ENCODE measurements around the gene TYW1B. TPM values are rescaled to one million over a fixed set of nuclear protein-coding genes. Genes with fewer than 3 reads are reported as not detected.
A peak's percentile ranks its signal among the peaks of the same experiment; 100 is the strongest.
"Not testable (repeated sequence)": the region's sequence is repeated elsewhere in the genome, so short reads cannot be mapped to it uniquely, and the experiment has no call there.

Gene TYW1B
- total and polyA plus RNA-seq, 2 donors (not counting 1 experiment from before 2014, with no cell fraction given) = 4.7 to 6.1 TPM

- not testable (repeated sequence) for H3K9me3 ChIP-seq (ENCODE audit: control insufficient read depth, insufficient read depth, low read depth, low read length); H3K36me3 ChIP-seq (ENCODE audit: control insufficient read depth, insufficient read depth, low read length); H3K4me2 ChIP-seq (ENCODE audit: extremely low read depth, insufficient read depth, low read length); H2AFZ ChIP-seq (ENCODE audit: low read length); H4K20me1 ChIP-seq (ENCODE audit: control insufficient read depth, extremely low read depth, insufficient read depth, low read length); H3K27me3 ChIP-seq (ENCODE audit: control insufficient read depth, insufficient read depth, low read length); H3K4me1 ChIP-seq (ENCODE audit: control insufficient read depth, extremely low read depth, insufficient read depth, low read length)
- Histone ChIP-seq H3K9ac (ENCODE audit: insufficient read depth, low read length) (peak overlapping the region; percentile 80), H3K27ac (ENCODE audit: insufficient read depth, low read length) (peak overlapping the region; percentile 87), H3K79me2 (ENCODE audit: control insufficient read depth, insufficient read depth, low read length) (peaks cover 19% of the 10 kb centered on the region), H3K4me3 (replicated peaks in 1 of 4; ENCODE audit: control extremely low read depth in 1 of 4, insufficient read depth in 1 of 4, low read depth in 3 of 4, low read length in 4 of 4) (peak overlapping the region; percentile 30 to 69 (median 54))
- TF ChIP-seq, protein P1, sequence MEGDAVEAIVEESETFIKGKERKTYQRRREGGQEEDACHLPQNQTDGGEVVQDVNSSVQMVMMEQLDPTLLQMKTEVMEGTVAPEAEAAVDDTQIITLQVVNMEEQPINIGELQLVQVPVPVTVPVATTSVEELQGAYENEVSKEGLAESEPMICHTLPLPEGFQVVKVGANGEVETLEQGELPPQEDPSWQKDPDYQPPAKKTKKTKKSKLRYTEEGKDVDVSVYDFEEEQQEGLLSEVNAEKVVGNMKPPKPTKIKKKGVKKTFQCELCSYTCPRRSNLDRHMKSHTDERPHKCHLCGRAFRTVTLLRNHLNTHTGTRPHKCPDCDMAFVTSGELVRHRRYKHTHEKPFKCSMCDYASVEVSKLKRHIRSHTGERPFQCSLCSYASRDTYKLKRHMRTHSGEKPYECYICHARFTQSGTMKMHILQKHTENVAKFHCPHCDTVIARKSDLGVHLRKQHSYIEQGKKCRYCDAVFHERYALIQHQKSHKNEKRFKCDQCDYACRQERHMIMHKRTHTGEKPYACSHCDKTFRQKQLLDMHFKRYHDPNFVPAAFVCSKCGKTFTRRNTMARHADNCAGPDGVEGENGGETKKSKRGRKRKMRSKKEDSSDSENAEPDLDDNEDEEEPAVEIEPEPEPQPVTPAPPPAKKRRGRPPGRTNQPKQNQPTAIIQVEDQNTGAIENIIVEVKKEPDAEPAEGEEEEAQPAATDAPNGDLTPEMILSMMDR (conservative IDR thresholded peaks at IDR 0.05 in 1 of 2, IDR thresholded peaks at IDR 0.05 in 1 of 2; ENCODE audit: low read depth in 1 of 2, low read length in 2 of 2) = peak; percentile 26 to 47
- DNase-seq (ENCODE audit: low read depth in 2 of 2) = peak; percentile 83 to 90
Measured at GRCh38 chr7:72829687-72830354, 1.8 kb upstream of the TYW1B start.

GRCh38 chr7:72829291-72829686, 1.3 kb upstream of the TYW1B start:
- not testable (repeated sequence) for H3K4me2 ChIP-seq (ENCODE audit: extremely low read depth, insufficient read depth, low read length); H3K4me1 ChIP-seq (ENCODE audit: control insufficient read depth, extremely low read depth, insufficient read depth, low read length); H3K9me3 ChIP-seq (ENCODE audit: control insufficient read depth, insufficient read depth, low read depth, low read length); H3K27me3 ChIP-seq (ENCODE audit: control insufficient read depth, insufficient read depth, low read length); H3K36me3 ChIP-seq (ENCODE audit: control insufficient read depth, insufficient read depth, low read length); H4K20me1 ChIP-seq (ENCODE audit: control insufficient read depth, extremely low read depth, insufficient read depth, low read length); H2AFZ ChIP-seq (ENCODE audit: low read length)
- Histone ChIP-seq H3K4me3 (replicated peaks in 1 of 4; ENCODE audit: control extremely low read depth in 1 of 4, insufficient read depth in 1 of 4, low read depth in 3 of 4, low read length in 4 of 4) (peak overlapping the region; percentile 30 to 69 (median 54)), H3K79me2 (ENCODE audit: control insufficient read depth, insufficient read depth, low read length) (peaks cover 19% of the 10 kb centered on the region), H3K27ac (ENCODE audit: insufficient read depth, low read length) (peak overlapping the region; percentile 87), H3K9ac (ENCODE audit: insufficient read depth, low read length) (peak overlapping the region; percentile 80)
- DNase-seq (ENCODE audit: low read depth in 2 of 2) = peak; percentile 96 to 99

GRCh38 chr7:72823765-72824732, 4.0 kb downstream of the TYW1B start:
- H3K9me3 ChIP-seq (ENCODE audit: control insufficient read depth, insufficient read depth, low read depth, low read length) = not testable (repeated sequence)

GRCh38 chr7:72822497-72822896, 5.5 kb downstream of the TYW1B start:
- not testable (repeated sequence) for H3K36me3 ChIP-seq (ENCODE audit: control insufficient read depth, insufficient read depth, low read length); H3K4me3 ChIP-seq (replicated peaks in 1 of 4; ENCODE audit: control extremely low read depth in 1 of 4, insufficient read depth in 1 of 4, low read depth in 3 of 4, low read length in 4 of 4); H3K27me3 ChIP-seq (ENCODE audit: control insufficient read depth, insufficient read depth, low read length); H2AFZ ChIP-seq (ENCODE audit: low read length); DNase-seq (ENCODE audit: low read depth in 2 of 2); H3K4me2 ChIP-seq (ENCODE audit: extremely low read depth, insufficient read depth, low read length); H3K9ac ChIP-seq (ENCODE audit: insufficient read depth, low read length); H4K20me1 ChIP-seq (ENCODE audit: control insufficient read depth, extremely low read depth, insufficient read depth, low read length); H3K79me2 ChIP-seq (ENCODE audit: control insufficient read depth, insufficient read depth, low read length); H3K27ac ChIP-seq (ENCODE audit: insufficient read depth, low read length); H3K4me1 ChIP-seq (ENCODE audit: control insufficient read depth, extremely low read depth, insufficient read depth, low read length); H3K9me3 ChIP-seq (ENCODE audit: control insufficient read depth, insufficient read depth, low read depth, low read length)

More at GRCh38 chr7:72823765-72824732, 4.0 kb downstream of the TYW1B start:
- DNase-seq (ENCODE audit: low read depth in 2 of 2) = peak; percentile 33 to 70
- not testable (repeated sequence) for H2AFZ ChIP-seq (ENCODE audit: low read length); H4K20me1 ChIP-seq (ENCODE audit: control insufficient read depth, extremely low read depth, insufficient read depth, low read length); H3K79me2 ChIP-seq (ENCODE audit: control insufficient read depth, insufficient read depth, low read length); H3K36me3 ChIP-seq (ENCODE audit: control insufficient read depth, insufficient read depth, low read length); H3K4me2 ChIP-seq (ENCODE audit: extremely low read depth, insufficient read depth, low read length); H3K4me1 ChIP-seq (ENCODE audit: control insufficient read depth, extremely low read depth, insufficient read depth, low read length); H3K27ac ChIP-seq (ENCODE audit: insufficient read depth, low read length); H3K4me3 ChIP-seq (replicated peaks in 1 of 4; ENCODE audit: control extremely low read depth in 1 of 4, insufficient read depth in 1 of 4, low read depth in 3 of 4, low read length in 4 of 4); H3K9ac ChIP-seq (ENCODE audit: insufficient read depth, low read length); H3K27me3 ChIP-seq (ENCODE audit: control insufficient read depth, insufficient read depth, low read length)
- TF ChIP-seq, protein P1 (conservative IDR thresholded peaks at IDR 0.05 in 1 of 2, IDR thresholded peaks at IDR 0.05 in 1 of 2; ENCODE audit: low read depth in 1 of 2, low read length in 2 of 2) = peak in 1 of 2 donors; percentile 13

GRCh38 chr7:72818663-72819361, 9.2 kb downstream of the TYW1B start:
- not testable (repeated sequence) for H3K79me2 ChIP-seq (ENCODE audit: control insufficient read depth, insufficient read depth, low read length); H3K4me1 ChIP-seq (ENCODE audit: control insufficient read depth, extremely low read depth, insufficient read depth, low read length); H3K9me3 ChIP-seq (ENCODE audit: control insufficient read depth, insufficient read depth, low read depth, low read length); H3K9ac ChIP-seq (ENCODE audit: insufficient read depth, low read length); H3K27ac ChIP-seq (ENCODE audit: insufficient read depth, low read length); H3K36me3 ChIP-seq (ENCODE audit: control insufficient read depth, insufficient read depth, low read length); H4K20me1 ChIP-seq (ENCODE audit: control insufficient read depth, extremely low read depth, insufficient read depth, low read length); H2AFZ ChIP-seq (ENCODE audit: low read length); H3K27me3 ChIP-seq (ENCODE audit: control insufficient read depth, insufficient read depth, low read length); DNase-seq (ENCODE audit: low read depth in 2 of 2); H3K4me2 ChIP-seq (ENCODE audit: extremely low read depth, insufficient read depth, low read length); H3K4me3 ChIP-seq (replicated peaks in 1 of 4; ENCODE audit: control extremely low read depth in 1 of 4, insufficient read depth in 1 of 4, low read depth in 3 of 4, low read length in 4 of 4)

All from fibroblast of lung (primary cell).